ENCODE data around the gene PEX10. TPM values are rescaled to one million over a fixed set of nuclear protein-coding genes. Genes with fewer than 3 reads are reported as not detected.

The PEX10 gene
- total RNA-seq, 1 donor from 2014 or later, result 26.5 TPM

DNA sequence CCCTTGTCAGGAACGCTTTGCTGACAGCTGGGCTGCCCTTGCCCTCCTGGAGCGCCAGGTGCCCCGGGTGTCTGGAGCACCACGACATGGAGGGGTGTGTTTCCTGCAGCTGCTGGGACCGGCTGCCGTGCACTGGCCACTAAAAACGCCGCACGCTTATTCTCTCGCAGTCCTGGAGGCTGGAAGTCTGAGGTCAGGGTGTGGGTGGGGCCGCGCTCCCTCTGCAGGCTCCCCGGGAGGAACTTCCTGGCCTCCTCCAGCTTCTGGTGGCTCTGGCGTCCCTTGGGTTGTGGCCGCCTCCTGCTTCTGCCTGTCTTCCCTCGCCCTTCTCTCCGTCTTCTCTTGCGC is 35.7 kb upstream of the PEX10 start:
- DNase-seq (ENCODE audit: low read depth), result no peak
- TF ChIP-seq, protein P1, sequence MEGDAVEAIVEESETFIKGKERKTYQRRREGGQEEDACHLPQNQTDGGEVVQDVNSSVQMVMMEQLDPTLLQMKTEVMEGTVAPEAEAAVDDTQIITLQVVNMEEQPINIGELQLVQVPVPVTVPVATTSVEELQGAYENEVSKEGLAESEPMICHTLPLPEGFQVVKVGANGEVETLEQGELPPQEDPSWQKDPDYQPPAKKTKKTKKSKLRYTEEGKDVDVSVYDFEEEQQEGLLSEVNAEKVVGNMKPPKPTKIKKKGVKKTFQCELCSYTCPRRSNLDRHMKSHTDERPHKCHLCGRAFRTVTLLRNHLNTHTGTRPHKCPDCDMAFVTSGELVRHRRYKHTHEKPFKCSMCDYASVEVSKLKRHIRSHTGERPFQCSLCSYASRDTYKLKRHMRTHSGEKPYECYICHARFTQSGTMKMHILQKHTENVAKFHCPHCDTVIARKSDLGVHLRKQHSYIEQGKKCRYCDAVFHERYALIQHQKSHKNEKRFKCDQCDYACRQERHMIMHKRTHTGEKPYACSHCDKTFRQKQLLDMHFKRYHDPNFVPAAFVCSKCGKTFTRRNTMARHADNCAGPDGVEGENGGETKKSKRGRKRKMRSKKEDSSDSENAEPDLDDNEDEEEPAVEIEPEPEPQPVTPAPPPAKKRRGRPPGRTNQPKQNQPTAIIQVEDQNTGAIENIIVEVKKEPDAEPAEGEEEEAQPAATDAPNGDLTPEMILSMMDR (conservative IDR thresholded peaks at IDR 0.05; ENCODE audit: low read depth, low read length), result no peak
- no peak overlapping the region for H3K4me3 ChIP-seq (ENCODE audit: low read depth, low read length)

DNA sequence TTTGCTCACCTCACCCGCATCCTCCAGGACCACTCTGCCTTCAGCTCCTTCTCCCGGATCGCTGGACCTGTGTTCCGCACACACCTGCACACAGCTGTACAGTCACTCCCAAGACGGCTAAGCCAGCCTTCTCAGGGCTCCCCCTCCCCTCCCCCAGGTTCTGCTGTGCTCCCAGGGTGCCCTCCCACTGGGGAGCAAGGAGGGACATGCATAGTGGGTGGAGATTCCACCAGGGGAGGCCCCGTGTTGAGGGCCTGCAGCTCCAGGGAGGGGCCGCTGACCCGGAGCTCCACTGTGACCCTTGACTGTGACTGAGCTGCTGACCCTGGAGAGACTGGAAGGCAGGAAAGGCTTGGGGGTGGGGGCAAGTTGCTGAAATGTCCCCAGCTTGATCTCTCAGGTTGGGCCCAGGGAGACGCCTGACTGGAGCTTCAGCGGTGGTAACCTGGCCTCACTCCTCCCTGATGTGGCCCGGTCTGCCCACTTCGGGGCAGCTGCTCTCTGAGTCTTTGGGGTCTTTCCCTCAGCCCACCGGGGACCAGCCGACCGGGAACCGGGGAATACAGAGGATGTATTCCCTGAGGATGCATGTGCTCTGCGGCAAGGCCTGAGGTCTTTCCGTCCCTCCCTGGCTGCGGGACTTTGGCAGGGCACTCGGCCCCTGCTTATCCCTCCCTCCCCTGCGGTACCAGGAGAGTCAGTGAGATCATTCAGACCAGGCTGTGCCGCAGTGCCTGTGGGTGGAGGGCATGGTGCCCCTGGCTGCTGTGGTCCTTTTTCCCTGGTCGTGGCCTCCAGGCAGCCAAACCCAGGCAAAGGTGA is 35.1 kb upstream of the PEX10 start:
- no peak overlapping the region for H3K4me3 ChIP-seq (ENCODE audit: low read depth, low read length)
- TF ChIP-seq, protein P1 (conservative IDR thresholded peaks at IDR 0.05; ENCODE audit: low read depth, low read length), result no peak
- no peak for DNase-seq (ENCODE audit: low read depth)

DNA sequence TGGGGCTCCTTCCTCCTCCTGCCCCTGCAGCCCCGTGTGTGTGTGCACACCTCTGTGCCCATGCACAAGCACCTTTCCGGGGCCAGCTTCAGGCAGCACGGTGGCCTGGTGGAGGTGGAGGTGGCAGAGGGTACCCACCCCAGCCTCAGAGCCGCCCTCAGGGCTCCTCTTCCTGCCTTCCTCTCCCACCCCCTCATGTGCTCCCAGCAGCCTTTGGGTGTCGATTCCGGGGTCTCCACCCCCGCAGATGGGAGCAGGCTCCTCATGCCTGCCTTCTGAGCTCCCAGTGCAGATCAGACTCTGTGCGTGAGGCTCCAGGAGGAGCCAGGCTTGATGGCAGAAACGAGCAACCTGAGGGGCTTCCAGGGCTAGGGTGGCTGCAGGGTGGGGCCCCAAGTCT is 34.5 kb upstream of the PEX10 start:
- TF ChIP-seq, protein P1 (conservative IDR thresholded peaks at IDR 0.05; ENCODE audit: low read depth, low read length), result no peak
- no peak for DNase-seq (ENCODE audit: low read depth)
- no peak overlapping the region for H3K4me3 ChIP-seq (ENCODE audit: low read depth, low read length)

DNA sequence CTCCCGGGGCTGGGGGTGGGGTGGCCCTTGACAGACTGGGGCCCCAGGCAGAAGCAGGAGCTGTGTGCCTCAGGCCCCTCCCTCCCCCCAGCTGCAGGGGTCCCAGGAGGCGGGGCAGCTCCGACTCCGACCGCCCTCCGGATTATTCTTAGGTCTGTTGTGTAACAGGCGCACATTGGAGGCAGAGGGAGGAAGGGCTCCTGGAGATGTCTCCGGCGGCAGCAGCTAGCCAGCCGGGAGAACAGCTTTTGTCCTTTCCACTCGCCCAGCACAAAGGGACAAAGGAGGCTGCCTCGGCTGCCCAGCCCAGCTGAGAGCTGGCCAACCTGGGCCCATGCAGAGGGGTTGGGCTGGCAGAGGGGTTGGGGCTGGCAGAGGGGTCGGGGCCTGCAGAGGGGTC is 34.0 kb upstream of the PEX10 start:
- H3K4me3 ChIP-seq (ENCODE audit: low read depth, low read length), result no peak overlapping the region

DNA sequence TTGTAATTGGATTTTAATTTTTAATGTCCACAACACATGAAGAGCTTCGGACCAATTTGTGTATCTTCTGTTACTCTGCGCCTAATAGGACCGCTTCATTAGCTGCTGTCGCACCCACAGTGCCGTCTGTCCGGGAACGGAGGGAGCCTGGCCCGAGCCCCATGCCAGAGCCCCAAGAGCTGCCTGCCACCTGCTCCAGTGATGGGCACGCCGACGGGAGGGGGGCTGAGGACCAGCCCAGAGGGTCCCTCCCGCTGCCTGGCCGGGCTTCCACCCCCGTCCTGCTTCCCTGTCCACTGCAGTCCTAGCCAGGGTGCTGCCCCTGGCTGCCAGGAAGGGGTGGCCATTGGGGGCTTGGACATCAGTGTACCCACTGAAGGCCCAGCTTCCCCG is 33.5 kb upstream of the PEX10 start:
- DNase-seq (ENCODE audit: low read depth), result no peak
- H3K4me3 ChIP-seq (ENCODE audit: low read depth, low read length), result no peak overlapping the region
- TF ChIP-seq, protein P1 (conservative IDR thresholded peaks at IDR 0.05; ENCODE audit: low read depth, low read length), result no peak

More for the DNA sequence above, 34.0 kb upstream of the PEX10 start:
- no peak for DNase-seq (ENCODE audit: low read depth)
- TF ChIP-seq, protein P1 (conservative IDR thresholded peaks at IDR 0.05; ENCODE audit: low read depth, low read length), result no peak

DNA sequence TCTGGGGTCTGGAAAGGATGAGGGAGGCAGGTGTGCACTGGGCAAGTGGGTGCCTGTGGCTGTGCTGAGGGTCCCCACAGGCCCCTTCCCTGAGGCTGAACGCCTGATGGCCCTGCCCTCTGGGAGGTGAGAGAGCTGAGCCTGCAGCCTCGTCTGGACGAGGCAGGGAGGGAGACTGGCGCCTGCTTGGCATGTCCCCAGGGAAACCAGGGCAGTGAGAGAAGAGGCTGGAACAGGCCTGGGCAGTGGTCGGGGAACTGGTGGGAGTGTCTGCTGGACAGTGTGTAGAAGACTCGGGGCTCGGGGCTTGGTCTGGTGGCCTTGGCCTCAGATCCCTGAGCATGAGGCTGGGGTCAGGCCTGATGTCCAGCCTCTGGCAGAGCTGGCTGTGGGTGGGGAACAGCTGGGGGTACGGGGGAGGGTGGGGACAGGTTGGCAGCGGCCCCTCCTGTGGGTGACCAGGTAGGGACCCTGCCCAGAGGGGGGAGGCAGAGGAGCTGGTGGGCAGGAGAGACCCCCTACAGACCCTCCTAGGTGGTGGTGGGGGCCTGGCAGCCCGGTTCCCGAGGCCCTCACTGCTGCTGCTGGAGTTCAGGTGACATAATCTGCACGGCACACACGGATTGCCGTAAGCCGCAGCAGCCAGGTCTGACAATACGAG is 32.9 kb upstream of the PEX10 start:
- DNase-seq (ENCODE audit: low read depth), result no peak
- TF ChIP-seq, protein P1 (conservative IDR thresholded peaks at IDR 0.05; ENCODE audit: low read depth, low read length), result no peak
- no peak overlapping the region for H3K4me3 ChIP-seq (ENCODE audit: low read depth, low read length)

Data from epithelial cell of proximal tubule (primary cell).